Body of pancreas (tissue), 4 donors: ENCODE results near the gene NCOR2.

ENCODE experiments used
- CTCF ChIP-seq, 7 experiments: fragments of 450-650 bp in 4 of 7; fragments of 200-600 bp in 3 of 7; sonication (generic) in 3 of 7; IDR thresholded peaks; one replicate each; pipeline ENCODE4 v1.5.1; 2016 to 2019; ENCODE audit warnings: antibody characterized with exemption in 7 of 7
- POLR2A ChIP-seq, 3 donors: fragments of 450-650 bp; IDR thresholded peaks; one replicate each; pipeline ENCODE4 v1.6.1; 2016; ENCODE audit warnings: antibody characterized with exemption in 3 of 3, mild to moderate bottlenecking in 2 of 3

- TF ChIP-seq CTCF (IDR thresholded peaks at IDR 0.05) (no peak), POLR2A (IDR thresholded peaks at IDR 0.05) (no peak)
Measured at GRCh38 chr12:124543590-124544310, 23.7 kb downstream of the NCOR2 start.
